ENCODE results near the gene ERP44. TPM values are rescaled to one million over a fixed set of nuclear protein-coding genes. Genes with fewer than 3 reads are reported as not detected.

The ERP44 gene
- total RNA-seq, 1 experiment from 2014 or later = 9.4 TPM

- Histone ChIP-seq H3K4me2 (ENCODE audit: low read length) (no peak overlapping the region), H3K36me3 (ENCODE audit: control insufficient read depth in 1 of 2, insufficient read depth in 2 of 2, low read length in 2 of 2) (no peaks in the 10 kb centered on the region), H3K4me3 (replicated peaks in 1 of 2; ENCODE audit: low read depth in 1 of 2, low read length in 2 of 2) (no peak overlapping the region), H3K9ac (ENCODE audit: low read length) (no peak overlapping the region), H2AFZ (ENCODE audit: low read depth, low read length, poor library complexity, severe bottlenecking) (no peak overlapping the region), H3K27ac (ENCODE audit: low read depth, low read length) (no peak overlapping the region), H3K9me2 (ENCODE audit: insufficient read depth) (no peaks in the 10 kb centered on the region), H3K9me3 (ENCODE audit: control insufficient read depth in 1 of 2, insufficient read depth in 1 of 2, low read depth in 1 of 2, low read length in 2 of 2) (no peaks in the 10 kb centered on the region), H3K27me3 (ENCODE audit: insufficient read depth, low read length) (no peaks in the 10 kb centered on the region), H3K4me1 (ENCODE audit: control insufficient read depth in 1 of 2, insufficient read depth in 2 of 2, low read length in 2 of 2) (no peaks in the 10 kb centered on the region), H4K20me1 (ENCODE audit: insufficient read depth) (no peaks in the 10 kb centered on the region), H3K79me2 (ENCODE audit: insufficient read depth, low read length) (peaks cover 1% of the 10 kb centered on the region; the same call in 1 of the 2 replicates)
- POLR2A ChIA-PET = no interaction called here
- RAD21 ChIA-PET (ENCODE audit: low non-redundant PET in 1 of 2, low total read pairs in 2 of 2, uncharacterized antibody in 2 of 2, unreplicated experiment in 2 of 2) = no interaction called here
- no peak for ATAC-seq
- TF ChIP-seq SP1 (IDR thresholded peaks at IDR 0.05; ENCODE audit: low read depth) = no peak
- no peak for TF ChIP-seq RAD21 (IDR thresholded peaks at IDR 0.05; ENCODE audit: low read depth)
- no peak for TF ChIP-seq MAX (IDR thresholded peaks at IDR 0.05)
- no peak for TF ChIP-seq ZFX (IDR thresholded peaks at IDR 0.05)
- CTCF ChIA-PET = no interaction called here
- no peak for DNase-seq (ENCODE audit: low read depth, low spot score)
- intact Hi-C loops (cut with micrococcal nuclease) = no loop called here
- BruUV-seq (replicated peaks) = no TSS peak
Measured at GRCh38 chr9:100056561-100056960, 42.2 kb downstream of the ERP44 start.

GRCh38 chr9:100052375-100052774 is 46.4 kb downstream of the ERP44 start:
- no peaks in the 10 kb centered on the region for H4K20me1 ChIP-seq (ENCODE audit: insufficient read depth)
- ChIA-PET CTCF (no interaction called here), RAD21 (ENCODE audit: low non-redundant PET in 1 of 2, low total read pairs in 2 of 2, uncharacterized antibody in 2 of 2, unreplicated experiment in 2 of 2) (no interaction called here), POLR2A (no interaction called here)
- TF ChIP-seq REST (IDR thresholded peaks at IDR 0.05; ENCODE audit: low read depth) = no peak
- no peak overlapping the region for H3K4me2 ChIP-seq (ENCODE audit: low read length)
- no peak overlapping the region for H2AFZ ChIP-seq (ENCODE audit: low read depth, low read length, poor library complexity, severe bottlenecking)
- H3K9me3 ChIP-seq (ENCODE audit: control insufficient read depth in 1 of 2, insufficient read depth in 1 of 2, low read depth in 1 of 2, low read length in 2 of 2) = no peaks in the 10 kb centered on the region
- H3K27ac ChIP-seq (ENCODE audit: low read depth, low read length) = no peak overlapping the region
- H3K36me3 ChIP-seq (ENCODE audit: control insufficient read depth in 1 of 2, insufficient read depth in 2 of 2, low read length in 2 of 2) = no peaks in the 10 kb centered on the region; a peak in 1 of 4 replicates
- H3K9me2 ChIP-seq (ENCODE audit: insufficient read depth) = no peaks in the 10 kb centered on the region
- H3K4me3 ChIP-seq (replicated peaks in 1 of 2; ENCODE audit: low read depth in 1 of 2, low read length in 2 of 2) = no peak overlapping the region
- intact Hi-C loops (cut with micrococcal nuclease) = no loop called here
- BruUV-seq (replicated peaks) = no TSS peak
- ATAC-seq (no peak), DNase-seq (ENCODE audit: low read depth, low spot score) (no peak)
- no peaks in the 10 kb centered on the region for H3K4me1 ChIP-seq (ENCODE audit: control insufficient read depth in 1 of 2, insufficient read depth in 2 of 2, low read length in 2 of 2)
- H3K9ac ChIP-seq (ENCODE audit: low read length) = no peak overlapping the region
- H3K27me3 ChIP-seq (ENCODE audit: insufficient read depth, low read length) = no peaks in the 10 kb centered on the region
- H3K79me2 ChIP-seq (ENCODE audit: insufficient read depth, low read length) = no peaks in the 10 kb centered on the region

All from HCT116 (cell line).